Body of pancreas (tissue), 4 donors: ENCODE results near the gene TCF7L1.

Experiments
- CTCF ChIP-seq, 7 experiments: fragments of 450-650 bp in 4 of 7; fragments of 200-600 bp in 3 of 7; sonication (generic) in 3 of 7; IDR thresholded peaks; one replicate each; pipeline ENCODE4 v1.5.1; 2016 to 2019; ENCODE audit warnings: antibody characterized with exemption in 7 of 7
- POLR2A ChIP-seq, 3 donors: fragments of 450-650 bp; IDR thresholded peaks; one replicate each; pipeline ENCODE4 v1.6.1; 2016; ENCODE audit warnings: antibody characterized with exemption in 3 of 3, mild to moderate bottlenecking in 2 of 3

DNA sequence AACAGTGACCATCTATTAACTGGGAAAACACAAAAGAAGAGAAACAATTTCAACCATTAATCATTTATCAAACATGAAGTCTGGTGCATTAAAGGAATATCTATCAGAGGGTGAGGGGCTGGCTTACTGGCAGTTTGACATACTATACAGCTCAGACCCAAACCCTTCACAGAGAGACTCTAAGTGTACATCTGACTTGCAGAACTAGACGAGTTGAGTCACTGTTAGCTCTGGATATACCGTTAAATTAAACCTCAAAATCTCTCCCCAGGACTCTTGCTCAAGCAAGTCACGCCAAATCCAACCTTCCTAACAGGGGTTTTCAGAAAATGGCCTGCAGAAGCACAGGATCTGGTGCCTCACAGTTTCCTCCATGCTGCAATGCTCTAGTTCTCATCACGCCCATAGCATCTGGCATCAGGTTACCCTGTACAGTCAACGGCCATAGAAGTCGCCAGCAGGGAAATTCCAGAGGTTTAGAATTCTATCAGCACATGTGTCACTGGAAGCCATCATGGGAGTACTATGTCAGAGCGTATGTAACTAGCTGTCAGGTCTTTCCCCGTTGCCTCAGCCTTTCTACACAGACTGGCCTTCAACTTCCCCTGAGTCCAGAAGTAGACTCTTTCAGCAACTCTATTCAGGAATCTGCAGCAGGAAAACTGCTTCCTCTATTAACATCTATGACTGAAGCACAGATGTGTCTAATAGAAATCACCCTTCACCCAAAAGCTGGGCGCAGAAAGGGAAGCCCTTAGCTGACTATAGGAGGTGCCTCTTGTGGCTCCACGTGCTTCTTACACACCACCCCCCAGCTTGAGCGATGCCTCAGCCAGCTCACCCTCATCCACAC, 185.3 kb downstream of the TCF7L1 start:
- TF ChIP-seq CTCF (IDR thresholded peaks at IDR 0.05) (no peak), POLR2A (IDR thresholded peaks at IDR 0.05) (no peak)
